NCI-H2107 (cell line): ENCODE data around the gene LRRC10B.

Source experiments
- DNase-seq: peaks from one replicate; lab custom pipeline; 2025; lab: John Stamatoyannopoulos, UW

The LRRC10B gene

DNA sequence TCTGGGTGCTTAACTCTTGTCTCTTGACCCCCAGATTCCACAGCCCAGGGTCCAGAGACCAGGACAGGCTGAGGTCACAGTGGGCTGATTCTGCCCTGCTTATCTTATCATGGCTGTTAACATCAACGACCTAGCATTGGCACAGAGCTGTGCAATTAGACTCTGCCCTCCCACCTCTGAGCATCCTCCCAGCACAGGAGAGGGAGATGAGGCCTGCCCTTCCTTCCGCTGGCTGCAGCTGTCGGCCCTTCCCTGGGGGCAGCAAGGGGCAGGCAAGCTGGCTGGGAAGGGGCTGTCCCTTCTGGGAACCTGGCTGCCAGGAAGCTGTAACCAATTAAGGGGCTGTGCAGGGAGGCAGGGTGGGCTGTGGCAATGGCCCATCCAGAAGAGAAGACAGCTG, 22.5 kb downstream of the LRRC10B start:
- no peak for DNase-seq

DNA sequence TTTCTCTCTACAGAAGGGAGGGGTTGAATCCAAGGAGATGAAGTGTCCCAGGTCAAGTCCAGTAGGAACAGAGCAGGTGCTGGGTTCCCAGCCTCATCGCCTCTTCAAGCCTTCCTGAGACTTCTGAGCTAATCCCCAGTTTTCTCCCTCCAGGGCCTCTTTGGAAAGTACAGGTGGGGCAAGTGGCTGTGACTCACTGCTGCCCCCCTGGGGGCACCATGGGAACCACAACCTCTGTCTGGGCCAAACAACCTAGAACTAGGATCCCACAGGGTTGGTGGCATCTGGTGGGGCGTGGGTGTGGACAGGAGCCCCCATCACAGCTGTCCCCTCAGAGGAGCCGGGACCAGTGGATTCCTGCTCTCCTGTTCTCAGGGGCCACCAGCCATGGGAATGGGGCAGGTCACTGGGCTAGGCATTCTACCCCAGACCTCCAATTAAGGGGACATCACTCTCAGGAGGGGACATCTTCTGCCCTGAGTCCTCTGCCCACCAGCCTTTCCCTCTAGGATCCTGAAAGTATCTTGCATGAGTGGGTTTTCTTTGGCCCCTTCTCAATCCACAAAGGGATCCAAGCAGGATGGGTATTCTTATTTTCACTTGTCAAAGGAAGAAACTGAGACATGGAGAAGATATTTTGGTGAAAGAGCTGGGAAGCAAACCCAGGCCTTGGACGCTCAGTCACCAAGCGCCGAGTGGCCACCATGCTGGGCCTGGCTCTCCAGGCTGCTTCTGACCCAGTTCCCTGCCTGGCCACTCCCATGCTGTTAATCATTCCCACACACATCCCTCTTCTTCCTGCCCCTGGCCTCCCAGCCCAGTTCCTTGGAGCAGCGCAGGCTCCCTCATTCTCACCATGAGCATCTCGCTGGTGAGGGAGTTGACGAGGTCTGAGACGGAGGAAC, 23.8 kb downstream of the LRRC10B start:
- DNase-seq = no peak

DNA sequence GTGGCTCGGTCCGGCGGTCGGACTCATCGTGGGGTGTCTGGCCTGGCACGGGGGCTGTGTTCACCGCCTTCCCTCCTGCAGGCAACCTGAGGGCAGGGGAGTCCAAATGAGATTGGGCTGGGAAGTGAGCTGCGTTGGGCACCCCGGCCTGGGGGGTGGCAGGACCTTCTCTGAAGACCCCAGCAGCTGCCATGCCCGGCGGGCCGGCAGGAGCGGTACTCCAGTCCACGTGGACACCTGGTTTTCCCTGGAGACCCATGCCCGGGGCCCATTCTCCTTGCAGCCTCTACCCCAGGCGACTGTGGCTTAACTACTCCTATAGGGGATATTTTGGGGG, 24.5 kb downstream of the LRRC10B start:
- no peak for DNase-seq

DNA sequence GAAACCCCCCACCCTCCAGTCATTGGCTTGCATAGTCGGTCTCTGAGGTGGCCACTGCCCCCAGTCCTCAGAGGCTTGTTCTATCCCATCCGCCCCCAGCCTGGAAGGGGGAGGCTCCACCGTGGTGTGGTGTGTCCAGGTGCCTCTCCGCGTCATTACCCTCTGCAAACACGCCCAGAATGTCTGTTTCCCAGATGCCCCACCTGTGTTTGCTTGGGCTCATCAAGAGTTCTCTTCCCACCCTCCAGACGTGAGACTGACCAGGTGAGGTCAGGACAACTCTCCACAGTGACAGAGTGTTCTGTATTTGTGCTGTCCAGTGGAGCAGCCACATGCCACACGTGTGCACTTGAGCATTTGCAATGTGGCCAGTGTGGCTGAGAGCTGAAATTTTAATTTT, 24.9 kb downstream of the LRRC10B start:
- no peak for DNase-seq

DNA sequence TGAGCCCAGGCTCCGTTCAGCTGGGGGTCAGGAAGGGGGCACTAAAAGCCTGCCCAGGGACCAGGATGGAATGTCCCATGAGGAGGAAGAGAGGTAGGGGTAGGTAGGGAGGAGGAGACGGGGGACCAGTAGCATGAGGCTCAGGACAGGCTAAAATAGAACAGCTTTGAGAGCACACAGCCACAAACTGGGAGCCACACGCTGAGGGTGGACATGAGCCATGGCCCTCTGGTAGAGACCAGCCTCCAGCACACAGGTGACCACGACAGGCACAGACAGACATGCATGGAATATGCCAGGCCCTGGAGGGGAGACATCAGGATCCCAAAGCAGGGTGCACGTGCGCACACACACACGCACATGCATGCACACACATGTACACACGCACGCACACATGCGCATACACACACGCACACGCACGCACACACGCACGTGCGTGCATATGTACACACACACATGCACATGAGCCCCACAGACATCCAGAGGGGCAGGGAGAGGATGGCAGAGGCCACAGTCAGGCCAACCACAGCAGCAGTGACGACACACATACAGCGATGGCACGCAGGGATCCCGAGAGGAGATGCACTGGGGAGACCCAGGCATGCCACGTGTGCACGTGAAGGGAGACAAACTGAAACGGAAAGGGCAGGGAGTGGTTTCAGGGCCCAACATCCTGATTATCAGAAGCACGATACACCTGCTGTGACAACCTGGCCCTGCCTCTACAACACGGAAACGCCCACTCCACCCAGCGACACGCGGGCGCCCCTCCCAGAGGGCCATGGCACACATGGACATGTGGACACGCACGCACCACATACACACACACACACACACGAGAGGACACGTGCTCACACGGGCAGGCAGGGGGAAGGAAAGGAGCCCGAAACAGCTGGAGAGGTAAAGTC, 25.7 kb downstream of the LRRC10B start:
- no peak for DNase-seq

DNA sequence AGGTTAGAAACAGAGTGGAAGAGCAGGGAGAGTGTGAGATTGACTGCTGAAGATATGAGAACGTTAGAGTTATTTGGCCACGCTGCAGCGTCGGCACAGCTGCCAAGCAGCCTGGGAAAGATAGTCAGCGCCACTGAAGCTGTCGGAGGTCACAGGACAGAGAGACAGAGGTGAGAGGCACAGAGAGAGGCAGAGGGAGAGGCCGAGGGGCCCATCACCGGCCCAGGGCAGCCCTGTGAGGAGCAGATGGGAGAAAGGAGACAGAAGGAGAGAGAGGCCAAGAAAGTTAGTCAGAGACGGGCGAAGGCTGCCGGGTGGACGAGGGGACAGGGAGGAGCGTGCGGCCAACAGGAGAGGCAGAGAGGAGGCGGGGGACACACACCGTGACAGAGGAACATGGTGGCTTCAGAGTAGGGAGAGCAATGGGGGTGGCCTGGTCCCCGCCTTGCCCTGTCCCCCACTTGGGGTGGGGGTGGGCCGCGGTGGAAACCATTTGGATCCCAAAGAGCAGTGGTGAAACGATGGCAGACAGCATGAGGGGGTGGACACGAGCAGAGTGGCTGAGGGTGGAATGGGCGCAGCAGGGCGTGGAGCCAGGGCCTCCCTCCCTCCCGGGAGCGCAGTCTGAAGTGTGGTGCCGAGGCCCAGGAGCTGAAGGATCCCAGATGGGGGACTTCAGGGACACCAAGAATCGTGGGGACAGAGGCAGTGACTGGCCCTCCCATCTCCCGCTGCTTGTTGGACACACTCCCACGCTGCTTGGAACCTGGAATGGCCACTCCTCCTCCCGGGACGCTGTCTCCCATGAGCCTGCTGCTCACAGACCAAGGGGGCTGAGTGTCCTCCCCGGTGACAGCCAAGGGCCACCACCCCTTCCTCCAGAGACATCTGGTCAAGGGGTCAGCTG, 26.6 kb downstream of the LRRC10B start:
- DNase-seq = no peak

DNA sequence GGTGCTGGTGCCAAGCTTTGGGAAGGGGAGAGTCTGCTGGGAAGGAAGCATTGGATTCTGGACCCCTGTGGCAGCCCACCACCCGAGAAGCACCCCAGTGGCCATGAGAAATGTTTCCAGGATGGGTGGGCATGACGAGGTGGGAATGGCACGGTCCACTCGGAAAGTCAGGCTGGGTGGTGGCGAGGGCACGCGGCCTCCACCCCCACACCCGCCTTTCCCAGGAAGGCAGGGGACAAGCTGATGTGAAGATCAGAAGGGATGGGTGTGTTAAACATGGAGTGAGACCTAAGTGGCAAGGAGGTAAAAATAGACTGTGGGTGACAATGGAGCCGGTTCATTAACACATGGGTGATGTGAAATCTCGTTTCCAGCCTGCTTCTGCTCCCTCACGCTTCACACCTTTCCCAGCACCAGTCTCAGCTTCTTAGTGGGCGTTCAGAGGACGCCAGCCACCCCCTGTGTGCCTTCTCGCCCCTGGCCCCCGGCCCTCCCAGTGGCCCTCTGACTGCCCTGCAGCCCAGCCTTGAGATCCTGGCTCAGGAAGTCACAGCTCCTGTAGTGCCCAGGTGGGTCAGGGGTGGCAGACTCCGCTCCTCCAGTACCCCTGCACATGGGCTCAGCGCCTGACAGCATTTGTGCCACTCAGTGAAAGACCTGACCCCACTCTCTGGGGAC, 27.6 kb downstream of the LRRC10B start:
- no peak for DNase-seq

DNA sequence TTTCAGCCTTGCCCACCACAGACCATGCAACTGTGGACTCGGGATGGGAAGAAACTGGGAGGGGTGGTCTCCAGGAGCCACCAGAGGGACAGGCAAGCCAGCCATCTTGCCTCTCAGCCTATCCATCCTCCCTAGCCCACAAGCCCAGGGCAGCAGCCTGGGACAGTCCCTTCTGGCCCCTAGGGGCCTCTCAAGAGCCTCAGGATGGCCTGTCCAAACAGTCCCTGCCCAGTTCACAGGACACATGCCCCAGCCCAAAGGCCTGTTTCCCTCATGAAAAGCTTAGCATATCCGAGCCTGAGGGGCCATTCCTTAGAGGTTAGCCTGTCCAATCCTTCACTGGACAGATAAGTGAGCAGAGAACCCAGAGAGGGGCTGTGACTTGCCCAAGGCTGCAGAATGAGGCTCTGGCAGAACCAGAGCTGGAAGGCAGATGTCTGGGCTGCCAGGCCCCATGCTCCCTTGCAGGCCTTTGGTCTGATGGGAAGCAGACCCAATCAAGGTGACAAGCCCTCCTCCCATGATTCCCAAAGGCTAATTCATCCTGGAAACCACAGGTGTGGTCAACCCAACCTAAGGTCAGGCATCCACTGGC, 28.2 kb downstream of the LRRC10B start:
- no peak for DNase-seq

DNA sequence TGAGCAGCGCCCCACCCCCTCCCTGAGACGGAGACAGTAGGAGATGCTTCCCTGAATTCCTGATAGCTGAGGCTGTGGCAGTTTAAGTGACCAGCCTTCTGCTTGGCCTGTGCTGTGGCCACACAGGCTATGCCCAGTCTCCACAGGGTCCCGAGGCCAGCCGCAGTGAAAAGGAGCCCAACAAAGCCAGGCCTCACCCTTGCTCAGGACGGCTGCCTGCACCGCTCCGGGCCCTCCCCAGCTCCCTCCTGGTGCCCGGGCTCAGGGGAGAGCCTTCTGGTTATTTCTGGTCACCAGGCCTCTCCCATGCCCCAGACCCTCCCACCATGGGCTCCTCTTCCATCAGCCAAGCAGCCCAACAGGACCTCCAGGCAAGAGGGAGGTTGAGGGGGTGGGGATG, 28.8 kb downstream of the LRRC10B start:
- DNase-seq = no peak

DNA sequence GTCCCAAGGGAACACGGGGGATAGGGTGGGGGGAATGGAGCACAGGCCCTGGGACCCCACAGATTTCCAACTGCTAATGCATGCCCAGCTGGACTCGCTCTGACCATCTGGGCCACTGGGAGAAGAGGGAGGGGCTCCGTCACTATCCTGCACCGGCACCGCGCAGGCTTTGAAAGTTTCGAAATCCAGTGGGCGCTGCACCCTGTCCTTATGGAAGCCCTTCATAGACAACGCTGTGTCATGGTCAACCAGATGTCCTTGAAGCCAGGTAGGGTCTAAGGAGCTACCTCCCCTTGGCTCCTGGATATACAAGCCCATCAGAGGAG, 30.1 kb downstream of the LRRC10B start:
- no peak for DNase-seq

DNA sequence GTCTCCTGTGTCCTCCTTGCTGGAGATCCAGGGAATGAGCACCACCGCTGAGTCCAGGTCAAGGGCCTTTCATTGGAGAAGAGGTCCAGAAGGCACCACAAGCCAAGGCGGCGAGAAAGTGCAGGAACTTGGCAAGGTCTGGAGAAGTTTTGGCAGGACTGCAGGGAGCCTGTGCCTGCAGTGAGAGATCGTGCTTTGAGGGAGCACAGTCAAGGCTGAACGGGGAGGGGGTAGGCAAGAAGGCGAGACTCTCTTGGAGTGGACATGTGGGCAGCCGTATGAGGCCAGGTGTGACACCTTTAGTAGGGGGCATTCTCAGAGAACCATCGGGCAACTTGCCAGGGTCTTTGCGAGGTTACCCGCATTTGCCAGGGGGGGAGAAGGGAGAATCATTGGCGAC, 30.5 kb downstream of the LRRC10B start:
- no peak for DNase-seq

DNA sequence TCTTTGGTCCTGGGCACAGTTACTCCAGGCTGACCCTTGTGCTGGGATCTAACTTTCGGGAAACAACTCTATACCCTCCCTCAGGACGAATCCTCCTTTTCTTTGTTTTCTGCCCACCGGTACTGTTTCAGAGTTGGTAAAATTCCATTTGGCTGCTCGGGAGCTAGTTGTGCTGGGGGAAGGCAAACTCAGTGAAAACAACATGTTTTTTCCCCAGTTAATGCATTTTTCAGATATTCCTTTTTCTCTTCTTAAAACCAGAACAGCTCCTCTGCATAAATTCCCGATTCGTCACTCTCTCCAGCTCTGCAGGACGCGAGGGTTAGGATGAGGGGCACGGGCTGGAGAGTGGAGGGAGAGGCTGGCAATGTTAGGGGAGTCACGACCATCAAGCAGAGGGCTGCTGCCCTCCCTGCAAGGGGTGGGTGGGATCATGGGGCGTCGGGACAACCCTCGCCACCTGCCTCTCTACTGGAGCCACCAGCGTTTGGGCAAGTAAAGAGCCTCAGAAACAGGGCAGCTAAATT, 31.3 kb downstream of the LRRC10B start:
- DNase-seq = no peak

DNA sequence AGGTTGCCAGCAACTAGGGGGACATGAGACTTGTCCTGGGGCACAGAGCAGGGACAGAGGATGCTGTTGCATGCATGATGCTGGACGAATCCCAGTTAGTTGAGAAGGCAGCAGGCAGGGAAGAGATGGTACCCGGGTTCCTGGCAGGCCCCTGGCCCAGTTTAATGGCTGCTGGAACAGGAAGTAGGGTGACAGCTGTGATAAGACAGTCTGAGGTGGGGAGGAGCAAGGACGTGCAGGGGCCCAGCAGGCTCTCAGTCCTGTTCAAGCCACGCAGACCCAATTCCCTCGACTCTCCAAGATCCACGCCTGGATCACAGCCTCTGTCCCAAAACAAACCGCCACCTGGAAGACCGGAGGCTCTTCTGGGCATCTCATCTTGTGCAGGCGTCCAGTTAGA, 32.0 kb downstream of the LRRC10B start:
- DNase-seq = no peak

DNA sequence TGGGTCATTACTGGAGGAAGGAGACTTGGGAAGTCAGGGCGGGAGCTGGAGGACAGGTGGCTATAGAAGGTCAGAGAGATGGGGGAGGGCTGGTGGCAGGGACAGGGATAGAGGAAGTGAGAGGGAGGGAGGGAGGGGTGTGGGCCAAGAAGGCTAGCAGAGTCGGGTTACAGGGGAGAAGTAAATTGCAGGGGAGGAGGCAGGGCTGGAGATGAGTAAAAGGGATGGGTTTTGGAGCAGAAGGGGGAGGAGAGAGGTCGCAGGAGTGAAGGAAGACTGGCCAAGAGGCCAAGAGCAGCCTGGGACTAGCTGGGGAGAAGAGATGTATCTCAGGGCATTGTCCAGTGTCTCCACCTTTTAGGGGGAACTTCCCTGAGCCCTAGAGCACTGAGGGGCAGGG, 33.0 kb downstream of the LRRC10B start:
- DNase-seq = peak; percentile 12

DNA sequence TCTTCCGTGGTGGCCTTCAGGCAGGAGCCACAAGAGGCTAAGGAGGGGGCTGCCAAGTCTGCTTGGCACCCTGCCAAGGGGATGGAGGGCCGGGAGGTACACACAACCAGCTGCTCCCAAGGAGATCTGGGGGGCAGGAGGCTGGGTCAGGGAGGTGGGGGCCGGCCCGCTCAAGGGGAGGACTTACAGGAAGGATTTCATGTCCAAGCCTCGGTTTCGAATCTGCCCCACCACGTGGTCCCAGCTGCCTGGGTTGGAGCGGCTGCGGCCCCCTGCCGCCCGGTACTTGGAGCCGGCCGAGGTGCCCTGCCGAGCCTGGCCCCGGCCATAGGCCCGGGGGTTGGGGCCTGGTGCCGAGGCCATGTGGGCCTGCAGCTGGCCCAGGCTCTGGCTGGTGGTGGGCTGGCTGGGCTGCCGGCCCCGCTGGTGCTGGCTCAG, 33.5 kb downstream of the LRRC10B start:
- no peak for DNase-seq

DNA sequence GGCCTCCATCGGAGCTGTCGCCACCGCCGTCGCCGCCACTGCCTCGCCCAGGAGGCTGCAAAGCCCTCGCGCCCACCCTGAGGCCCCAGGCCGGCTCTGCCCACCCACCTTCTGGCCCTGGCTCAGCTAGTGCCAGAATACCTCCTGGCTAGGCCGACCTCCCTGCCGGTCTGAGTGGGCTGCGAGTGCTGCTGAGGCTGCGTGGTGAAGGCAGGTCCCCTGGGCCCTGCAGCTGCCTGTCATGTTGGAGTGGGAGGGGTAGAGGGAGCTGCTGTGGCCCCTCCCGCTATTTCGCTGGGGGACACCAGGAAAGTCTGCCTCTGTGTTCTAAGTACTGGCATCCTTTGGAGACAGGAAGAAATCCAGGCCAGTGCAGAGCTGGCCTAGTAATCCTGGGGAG, 34.2 kb downstream of the LRRC10B start:
- no peak for DNase-seq

DNA sequence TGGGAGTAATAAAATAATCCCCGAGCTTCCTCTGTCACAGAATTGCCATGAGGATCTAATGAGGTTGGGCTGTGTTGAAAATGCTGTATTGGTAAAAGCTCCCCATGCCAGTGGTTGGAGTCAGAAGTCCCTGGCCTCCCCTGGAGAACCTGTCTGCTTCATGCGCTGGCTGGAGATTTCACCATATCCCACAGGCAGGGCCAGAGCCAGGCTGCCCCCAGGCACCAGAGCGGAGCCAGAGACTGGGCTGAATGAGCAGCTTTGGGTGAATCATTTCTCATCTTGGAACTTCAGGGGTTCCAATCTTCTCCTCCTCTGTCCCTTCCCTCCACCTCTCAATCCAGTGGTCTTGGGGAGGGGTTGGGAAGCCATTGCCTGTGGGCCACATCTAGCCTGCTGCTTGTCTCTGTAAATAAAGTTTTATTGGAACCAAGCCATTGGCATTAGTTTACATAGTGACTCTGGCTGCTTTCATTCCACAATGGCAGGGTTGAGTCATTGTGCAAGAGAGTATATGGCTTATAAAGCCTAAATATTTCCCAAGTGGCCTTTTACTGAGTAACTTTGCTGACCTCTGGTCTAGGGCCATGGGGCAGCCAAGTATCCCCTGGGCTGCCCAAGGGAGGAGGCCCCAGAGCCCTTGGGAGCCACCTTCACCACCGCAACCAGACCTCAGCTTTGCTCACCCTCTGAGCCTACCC, 35.2 kb downstream of the LRRC10B start:
- DNase-seq = no peak

DNA sequence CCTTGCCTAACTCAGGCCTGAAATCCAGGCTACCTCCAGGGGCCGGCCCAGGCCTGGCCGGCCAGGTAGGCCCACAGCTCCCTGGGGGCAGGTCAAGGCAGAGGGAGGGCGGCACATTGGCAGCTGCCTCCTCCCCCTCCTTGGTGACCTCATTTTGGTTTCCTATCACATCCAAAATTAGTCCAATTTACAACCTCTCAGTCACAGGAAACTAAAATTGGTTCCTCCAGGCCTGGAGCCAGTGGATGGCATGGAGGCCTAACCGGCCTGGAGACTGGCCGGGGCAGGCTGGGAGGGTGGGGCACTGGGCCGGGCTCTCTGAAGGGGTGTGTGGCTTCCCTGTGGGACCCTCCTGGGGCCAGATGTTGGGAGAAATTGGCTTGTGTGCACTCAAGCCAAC, 35.9 kb downstream of the LRRC10B start:
- no peak for DNase-seq

DNA sequence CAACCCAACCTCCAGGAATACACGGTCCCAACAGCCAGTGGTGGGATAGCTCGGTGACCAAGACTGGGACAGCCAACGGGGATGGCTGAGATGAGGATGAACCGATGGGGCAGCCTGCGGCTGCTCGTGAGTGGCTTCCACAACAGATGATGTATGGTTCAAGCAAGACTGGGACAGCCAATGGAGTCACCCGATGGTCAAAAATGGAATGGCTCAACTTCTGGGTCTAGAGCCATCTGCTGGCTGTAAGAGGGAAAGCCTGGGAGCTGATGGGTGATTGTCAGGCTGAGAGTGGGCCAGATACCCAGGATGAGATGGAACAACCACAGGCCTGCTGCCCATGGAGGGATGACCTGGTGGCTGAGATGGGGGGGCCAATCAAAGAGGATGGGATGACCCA, 36.8 kb downstream of the LRRC10B start:
- no peak for DNase-seq

DNA sequence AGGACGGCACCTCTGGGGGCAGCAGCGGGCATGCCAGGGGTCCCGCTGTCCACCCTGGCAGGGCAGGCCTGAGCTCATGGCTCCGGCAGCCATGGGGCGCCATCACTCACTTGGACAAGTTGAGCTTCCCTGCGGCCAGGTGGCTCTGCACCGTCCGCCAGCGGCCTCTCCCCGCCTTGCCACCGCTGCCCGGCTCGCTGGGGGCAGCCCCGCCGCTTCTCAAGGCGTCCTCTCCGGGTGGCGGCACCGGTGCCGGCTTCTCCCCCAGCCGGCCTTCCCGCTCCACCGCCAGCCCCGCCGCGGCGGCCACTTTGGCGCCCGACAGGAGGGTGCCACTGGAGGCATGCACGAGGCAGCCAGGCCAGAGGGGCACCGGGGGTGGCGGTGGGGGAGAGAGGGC, 37.4 kb downstream of the LRRC10B start:
- no peak for DNase-seq
